Kidney (tissue), 14 donors: ENCODE results near the gene CRTC3. TPM values are rescaled to one million over a fixed set of nuclear protein-coding genes. Genes with fewer than 3 reads are reported as not detected.
"Not testable (repeated sequence)": the region's sequence is repeated elsewhere in the genome, so short reads cannot be mapped to it uniquely, and the experiment has no call there.

Source experiments
- DNase-seq, 5 donors: peaks; one replicate each; pipeline ENCODE4 v3.0.0-alpha.2; 2013 to 2020
- FAIRE-seq: peaks from 2 replicates; lab custom pipeline; 2012; peaks lifted over from hg19 to GRCh38; lab: Jason Lieb, UNC
- H3K27ac ChIP-seq, 2 donors: one replicate each; pipeline ENCODE4 v1.7.0; 2013; ENCODE audit warnings: low read depth in 2 of 2, low read length in 2 of 2, inconsistent platforms in 1 of 2
- H3K27me3 ChIP-seq: one replicate; pipeline ENCODE4 v1.7.1; 2013; ENCODE audit warnings: low read length, inconsistent platforms; ENCODE audit not compliant: control insufficient read depth, insufficient read depth
- H3K36me3 ChIP-seq, 3 donors: one replicate each; pipeline versions ENCODE4 v1.7.0 to v1.7.1; 2013; ENCODE audit warnings: low read length in 3 of 3, control low read depth in 1 of 3, inconsistent platforms in 1 of 3; ENCODE audit not compliant: insufficient read depth in 3 of 3, control insufficient read depth in 2 of 3
- H3K4me1 ChIP-seq, 3 donors: one replicate each; pipeline versions ENCODE4 v1.7.0 to v1.7.1; 2013; ENCODE audit warnings: low read length in 3 of 3, inconsistent platforms in 1 of 3, low read depth in 1 of 3; ENCODE audit not compliant: control insufficient read depth in 2 of 3, insufficient read depth in 2 of 3
- H3K4me3 ChIP-seq, 3 donors: one replicate each; pipeline versions ENCODE4 v1.7.0 to v1.8.1; 2013; ENCODE audit warnings: low read length in 3 of 3, control low read depth in 1 of 3, inconsistent platforms in 1 of 3
- H3K9ac ChIP-seq, 3 donors: one replicate each; pipeline versions ENCODE4 v1.7.0 to v1.7.1; 2013; ENCODE audit warnings: low read length in 3 of 3, control low read depth in 1 of 3, inconsistent platforms in 1 of 3
- H3K9me3 ChIP-seq, 3 donors: one replicate each; pipeline versions ENCODE4 v1.7.0 to v1.7.1; 2013; ENCODE audit warnings: low read length in 3 of 3, control low read depth in 1 of 3, inconsistent platforms in 1 of 3; ENCODE audit not compliant: control insufficient read depth in 2 of 3, insufficient read depth in 1 of 3
- CTCF ChIP-seq: IDR thresholded peaks from 3 replicates; pipeline ENCODE4 v1.5.1; 2012; ENCODE audit warnings: mild to moderate bottlenecking, moderate library complexity, borderline replicate concordance; ENCODE audit not compliant: insufficient read depth; ENCODE audit errors: extremely low read depth
- intact Hi-C: fragments of 100-400 bp; cut with DNase I; formaldehyde crosslinking; loops from one replicate; pipeline ENCODE4 v1.11.1; 2022
- polyA plus RNA-seq: library from polyadenylated mRNA; stranded (reverse); fragments of 350-450 nt; fragmentation: Illumina TruSeq; extraction: RNeasy Lipid Tissue Mini Kit (QIAGEN cat#74804); gene quantifications from one replicate; pipeline ENCODE4 v1.2.3, GENCODE V29; 2014; ENCODE audit warnings: low read depth, low replicate concordance; ENCODE audit not compliant: insufficient read depth
- total RNA-seq: library from RNA; stranded (reverse); fragmentation: NEBNext Ultra II Directional; extraction: Animal tissue kit (Norgen Biotek cat#: 25700); gene quantifications from one replicate; pipeline ENCODE4 v1.2.1, GENCODE V29; 2021
- donor health status: control.
- donor health status: control.
- donor health status: control.
- donor health status: control.
- donor health status: control.
- donor health status: DM: yes; HTN: yes; CAD: no.
- donor health status: Normal renal cell carcinoma (clear cell type).

CRTC3 gene
- total and polyA plus RNA-seq, 2 donors from 2014 or later: 9.2 to 49.0 TPM

DNA sequence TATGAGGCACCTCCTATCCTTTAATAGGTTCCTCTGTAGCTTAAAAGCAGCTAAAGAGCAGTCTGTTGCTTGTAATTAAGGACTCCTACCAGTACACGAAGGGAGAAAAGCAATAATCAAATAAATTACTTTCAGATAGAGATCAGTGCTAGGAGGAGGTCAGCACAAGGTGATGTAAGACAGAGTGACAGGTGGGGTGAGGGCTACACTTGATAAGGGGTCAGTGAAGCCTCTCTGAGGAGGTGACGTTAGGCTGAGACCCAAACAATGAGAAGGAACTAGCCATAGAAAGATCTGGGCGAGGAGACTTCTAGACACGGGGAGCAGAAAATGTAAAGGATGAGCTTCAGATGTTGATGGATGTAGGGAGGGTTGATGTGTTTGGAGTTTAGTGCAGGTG is 129.8 kb downstream of the CRTC3 start:
- H3K4me3 ChIP-seq: no peak overlapping the region
- no peak overlapping the region for H3K27ac ChIP-seq
- no peaks in the 10 kb centered on the region for H3K36me3 ChIP-seq
- TF ChIP-seq CTCF: no peak
- peaks cover 0 to 2% (median 0%) of the 10 kb centered on the region in 3 donors for H3K4me1 ChIP-seq
- peak in 1 of 5 donors; percentile 1 for DNase-seq
- no peaks in the 10 kb centered on the region for H3K9me3 ChIP-seq
- no peaks in the 10 kb centered on the region for H3K27me3 ChIP-seq
- FAIRE-seq: no peak
- intact Hi-C loops: no loop called here
- no peak overlapping the region for H3K9ac ChIP-seq

- intact Hi-C loops: no loop called here
- peak in 2 of 5 donors; percentile 12 to 90 for DNase-seq
Observed at GRCh38 chr15:90660195-90660998, 130.7 kb downstream of the CRTC3 start.

DNA sequence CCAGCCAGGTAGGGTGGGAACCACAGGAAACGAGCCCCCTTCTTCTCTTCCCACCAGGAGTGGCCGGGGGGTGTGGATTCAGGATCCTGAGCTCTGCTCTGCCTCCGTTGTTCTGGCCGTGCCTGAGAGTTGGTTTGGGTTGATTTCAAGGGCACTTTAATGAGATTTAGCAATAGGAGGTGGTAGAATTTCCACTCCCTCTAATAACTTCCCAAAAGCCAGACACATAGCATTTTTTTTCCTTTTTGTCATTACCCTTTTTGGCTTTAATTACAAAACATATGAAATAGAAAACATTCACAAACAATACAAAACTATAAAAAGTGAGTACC is 131.2 kb downstream of the CRTC3 start:
- H3K9me3 ChIP-seq, H3K36me3 ChIP-seq, DNase-seq, H3K9ac ChIP-seq, FAIRE-seq, H3K4me3 ChIP-seq, intact Hi-C loops, H3K27me3 ChIP-seq, H3K4me1 ChIP-seq: not testable (repeated sequence)
- H3K27ac ChIP-seq: peak overlapping the region in 1 of 2 donors; percentile 47

More at GRCh38 chr15:90660195-90660998, 130.7 kb downstream of the CRTC3 start:
- H3K27me3 ChIP-seq: no peaks in the 10 kb centered on the region
- peaks cover 0 to 2% (median 0%) of the 10 kb centered on the region in 3 donors for H3K4me1 ChIP-seq
- no peak for FAIRE-seq
- H3K9me3 ChIP-seq: no peaks in the 10 kb centered on the region
- H3K9ac ChIP-seq: no peak overlapping the region
- H3K36me3 ChIP-seq: no peaks in the 10 kb centered on the region
- no peak overlapping the region for H3K4me3 ChIP-seq
- H3K27ac ChIP-seq: peak overlapping the region in 1 of 2 donors; percentile 47
- TF ChIP-seq CTCF: no peak

- H3K4me3 ChIP-seq, FAIRE-seq, H3K9ac ChIP-seq, DNase-seq, H3K9me3 ChIP-seq, H3K27me3 ChIP-seq, intact Hi-C loops, H3K36me3 ChIP-seq, H3K27ac ChIP-seq, H3K4me1 ChIP-seq: not testable (repeated sequence)
Observed at GRCh38 chr15:90664081-90664461, 134.3 kb downstream of the CRTC3 start.
